Measurements from ENCODE around the gene SRR.

DNA sequence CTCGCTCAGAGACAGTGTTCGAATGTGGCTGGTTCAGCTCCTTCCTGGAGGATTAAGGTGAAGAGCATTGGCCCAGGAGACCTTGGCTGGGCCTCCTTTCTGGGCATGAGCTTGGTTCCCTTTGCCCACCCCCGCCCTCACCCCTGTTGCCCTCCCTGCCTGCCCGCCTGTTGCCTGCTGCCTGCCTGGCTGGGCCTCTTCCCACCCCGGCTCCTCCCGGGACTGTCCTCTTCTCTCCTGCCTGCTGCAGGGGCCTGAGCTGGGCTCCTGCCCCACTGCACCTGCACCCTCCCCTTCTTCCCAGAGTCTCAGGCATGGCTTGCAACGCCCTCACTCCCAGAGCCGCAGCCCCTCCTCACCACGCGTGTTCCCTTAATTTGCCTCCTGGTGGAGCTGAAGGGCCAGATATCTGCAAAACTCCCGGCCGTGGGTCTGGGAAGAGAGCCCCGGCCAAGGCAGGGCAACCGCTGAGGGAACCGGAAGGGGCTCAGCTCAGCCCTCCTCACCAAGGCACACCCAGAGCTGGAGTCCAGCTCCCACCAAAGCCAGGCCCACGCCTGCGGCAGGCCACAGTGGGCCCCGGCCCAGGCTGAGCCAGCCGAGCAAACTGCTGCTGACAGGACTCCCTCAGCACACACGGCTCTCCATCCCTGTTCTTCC, 65.9 kb downstream of the SRR start:
- TF ChIP-seq, protein P1, sequence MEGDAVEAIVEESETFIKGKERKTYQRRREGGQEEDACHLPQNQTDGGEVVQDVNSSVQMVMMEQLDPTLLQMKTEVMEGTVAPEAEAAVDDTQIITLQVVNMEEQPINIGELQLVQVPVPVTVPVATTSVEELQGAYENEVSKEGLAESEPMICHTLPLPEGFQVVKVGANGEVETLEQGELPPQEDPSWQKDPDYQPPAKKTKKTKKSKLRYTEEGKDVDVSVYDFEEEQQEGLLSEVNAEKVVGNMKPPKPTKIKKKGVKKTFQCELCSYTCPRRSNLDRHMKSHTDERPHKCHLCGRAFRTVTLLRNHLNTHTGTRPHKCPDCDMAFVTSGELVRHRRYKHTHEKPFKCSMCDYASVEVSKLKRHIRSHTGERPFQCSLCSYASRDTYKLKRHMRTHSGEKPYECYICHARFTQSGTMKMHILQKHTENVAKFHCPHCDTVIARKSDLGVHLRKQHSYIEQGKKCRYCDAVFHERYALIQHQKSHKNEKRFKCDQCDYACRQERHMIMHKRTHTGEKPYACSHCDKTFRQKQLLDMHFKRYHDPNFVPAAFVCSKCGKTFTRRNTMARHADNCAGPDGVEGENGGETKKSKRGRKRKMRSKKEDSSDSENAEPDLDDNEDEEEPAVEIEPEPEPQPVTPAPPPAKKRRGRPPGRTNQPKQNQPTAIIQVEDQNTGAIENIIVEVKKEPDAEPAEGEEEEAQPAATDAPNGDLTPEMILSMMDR (IDR thresholded peaks at IDR 0.05; ENCODE audit: low read depth, low read length, missing input control): no peak
- TF ChIP-seq GABPA (IDR thresholded peaks at IDR 0.05 in 1 of 2, conservative IDR thresholded peaks at IDR 0.05 in 1 of 2) (no peak), ZBTB33 (IDR thresholded peaks at IDR 0.05) (no peak), SP1 (IDR thresholded peaks at IDR 0.05) (no peak), TAF1 (conservative IDR thresholded peaks at IDR 0.05) (no peak), RAD21 (IDR thresholded peaks at IDR 0.05) (no peak), FOXA1 (IDR thresholded peaks at IDR 0.05) (no peak), EGR1 (IDR thresholded peaks at IDR 0.05; ENCODE audit: low read depth in 2 of 2) (no peak), YY1 (IDR thresholded peaks at IDR 0.05) (no peak)
- TF ChIP-seq, protein P2, sequence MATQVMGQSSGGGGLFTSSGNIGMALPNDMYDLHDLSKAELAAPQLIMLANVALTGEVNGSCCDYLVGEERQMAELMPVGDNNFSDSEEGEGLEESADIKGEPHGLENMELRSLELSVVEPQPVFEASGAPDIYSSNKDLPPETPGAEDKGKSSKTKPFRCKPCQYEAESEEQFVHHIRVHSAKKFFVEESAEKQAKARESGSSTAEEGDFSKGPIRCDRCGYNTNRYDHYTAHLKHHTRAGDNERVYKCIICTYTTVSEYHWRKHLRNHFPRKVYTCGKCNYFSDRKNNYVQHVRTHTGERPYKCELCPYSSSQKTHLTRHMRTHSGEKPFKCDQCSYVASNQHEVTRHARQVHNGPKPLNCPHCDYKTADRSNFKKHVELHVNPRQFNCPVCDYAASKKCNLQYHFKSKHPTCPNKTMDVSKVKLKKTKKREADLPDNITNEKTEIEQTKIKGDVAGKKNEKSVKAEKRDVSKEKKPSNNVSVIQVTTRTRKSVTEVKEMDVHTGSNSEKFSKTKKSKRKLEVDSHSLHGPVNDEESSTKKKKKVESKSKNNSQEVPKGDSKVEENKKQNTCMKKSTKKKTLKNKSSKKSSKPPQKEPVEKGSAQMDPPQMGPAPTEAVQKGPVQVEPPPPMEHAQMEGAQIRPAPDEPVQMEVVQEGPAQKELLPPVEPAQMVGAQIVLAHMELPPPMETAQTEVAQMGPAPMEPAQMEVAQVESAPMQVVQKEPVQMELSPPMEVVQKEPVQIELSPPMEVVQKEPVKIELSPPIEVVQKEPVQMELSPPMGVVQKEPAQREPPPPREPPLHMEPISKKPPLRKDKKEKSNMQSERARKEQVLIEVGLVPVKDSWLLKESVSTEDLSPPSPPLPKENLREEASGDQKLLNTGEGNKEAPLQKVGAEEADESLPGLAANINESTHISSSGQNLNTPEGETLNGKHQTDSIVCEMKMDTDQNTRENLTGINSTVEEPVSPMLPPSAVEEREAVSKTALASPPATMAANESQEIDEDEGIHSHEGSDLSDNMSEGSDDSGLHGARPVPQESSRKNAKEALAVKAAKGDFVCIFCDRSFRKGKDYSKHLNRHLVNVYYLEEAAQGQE (IDR thresholded peaks at IDR 0.05): no peak
